MM.1S (cell line): ENCODE results near the gene GSX2.
"Not testable (repeated sequence)": the region's sequence is repeated elsewhere in the genome, so short reads cannot be mapped to it uniquely, and the experiment has no call there.

Source experiments
- CTCF ChIP-seq: fragments of 300-600 bp; sonication (generic); IDR thresholded peaks from 2 replicates; pipeline ENCODE4 v1.5.1; 2016; ENCODE audit warnings: antibody characterized with exemption, low read length, mixed read lengths
- EZH2 ChIP-seq: fragments of 300-600 bp; sonication (generic); optimal IDR thresholded peaks from 2 replicates; pipeline ENCODE3; 2017; ENCODE audit warnings: low read depth, mild to moderate bottlenecking, antibody characterized with exemption, low read length, mixed read lengths

- TF ChIP-seq CTCF, EZH2: not testable (repeated sequence)
Measured at GRCh38 chr4:54116246-54116645, 16.3 kb downstream of the GSX2 start.
